Lower lobe of right lung (tissue), 2 donors: Measurements from ENCODE around the gene INO80. TPM values are rescaled to one million over a fixed set of nuclear protein-coding genes. Genes with fewer than 3 reads are reported as not detected.

Source experiments
- ATAC-seq, 2 donors: fragments of 200-7000 bp; cut with Tn5 transposase; one replicate each; pipeline ENCODE4 v1.9.1; 2020 to 2022; ENCODE audit warnings: mild to moderate bottlenecking in 2 of 2, moderate library complexity in 2 of 2
- DNase-seq: peaks from one replicate; pipeline ENCODE4 v3.0.0-alpha.2; 2020
- H3K27ac ChIP-seq: fragments of 200-600 bp; one replicate; pipeline ENCODE4 v1.8.0; 2022
- H3K27me3 ChIP-seq: fragments of 200-600 bp; one replicate; pipeline ENCODE4 v1.8.0; 2022; ENCODE audit warnings: low read depth
- H3K36me3 ChIP-seq: fragments of 200-600 bp; one replicate; pipeline ENCODE4 v1.8.0; 2022; ENCODE audit warnings: mild to moderate bottlenecking
- H3K4me1 ChIP-seq: fragments of 200-600 bp; one replicate; pipeline ENCODE4 v1.8.0; 2022
- H3K4me3 ChIP-seq: fragments of 200-600 bp; one replicate; pipeline ENCODE4 v1.8.0; 2022; ENCODE audit warnings: mild to moderate bottlenecking
- H3K9me3 ChIP-seq: fragments of 200-600 bp; one replicate; pipeline ENCODE4 v1.8.0; 2022
- CTCF ChIP-seq: fragments of 200-600 bp; IDR thresholded peaks from one replicate; pipeline ENCODE4 v1.8.0; 2022; ENCODE audit warnings: antibody characterized with exemption, mild to moderate bottlenecking
- intact Hi-C: fragments of 100-400 bp; cut with DNase I; formaldehyde crosslinking; loops from one replicate; pipeline ENCODE4 v1.11.0; 2022
- total RNA-seq: library from RNA; stranded (reverse); fragmentation: NEBNext Ultra II Directional; extraction: Animal tissue kit (Norgen Biotek cat#: 25700); gene quantifications from one replicate; pipeline ENCODE4 v1.2.1, GENCODE V29; 2021
- donor health status: DM: no; HTN: yes; CAD: no; lungs with severe emphysema.

INO80 gene
- total RNA-seq, 1 donor from 2014 or later: 25.0 TPM

DNA sequence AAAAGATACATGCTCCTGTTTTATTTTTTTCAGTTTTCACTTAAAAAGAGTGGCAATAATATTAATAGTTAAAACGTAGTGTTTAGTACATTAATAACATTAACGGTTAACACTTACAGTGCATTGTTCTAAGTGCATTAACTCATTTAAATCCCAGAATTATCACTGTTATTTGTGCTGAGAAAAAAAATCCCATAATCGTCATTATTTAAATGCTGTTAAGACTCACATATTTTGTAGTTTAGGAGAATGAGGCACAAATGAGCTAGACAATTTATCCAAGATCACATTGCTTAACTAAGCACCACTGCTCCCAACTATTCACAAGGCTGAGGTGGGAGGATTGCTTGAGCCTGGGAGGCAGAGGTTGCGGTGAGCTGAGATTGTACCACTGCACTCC is 127.9 kb downstream of the INO80 start:
- H3K9me3 ChIP-seq: no peaks in the 10 kb centered on the region
- peaks cover 83% of the 10 kb centered on the region for H3K36me3 ChIP-seq
- no peaks in the 10 kb centered on the region for H3K4me1 ChIP-seq
- intact Hi-C loops: no loop called here
- no peaks in the 10 kb centered on the region for H3K27me3 ChIP-seq
- ATAC-seq (no peak), DNase-seq (no peak)
- no peak for TF ChIP-seq CTCF
- H3K27ac ChIP-seq: no peak overlapping the region
- H3K4me3 ChIP-seq: no peak overlapping the region

DNA sequence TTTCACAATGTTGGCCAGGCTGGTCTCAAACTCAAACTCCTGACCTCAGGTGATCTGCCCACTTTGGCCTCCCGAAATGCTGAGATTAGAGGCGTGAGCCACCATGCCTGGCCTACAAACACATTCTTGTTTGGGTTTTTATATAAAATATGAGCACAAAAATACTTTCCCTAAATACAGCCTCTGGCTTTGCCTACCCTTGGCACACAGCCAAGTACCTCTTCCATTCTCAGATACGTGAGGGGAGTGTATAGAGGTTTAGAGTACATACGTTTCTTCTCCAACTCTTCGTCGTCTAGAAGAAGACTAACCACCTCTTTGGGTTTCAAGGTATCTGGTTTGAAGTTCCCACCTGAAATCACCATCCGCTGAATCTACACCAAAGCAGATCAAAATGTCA is 129.3 kb downstream of the INO80 start:
- H3K36me3 ChIP-seq: peaks cover 88% of the 10 kb centered on the region
- DNase-seq (no peak), ATAC-seq (no peak)
- H3K9me3 ChIP-seq: no peaks in the 10 kb centered on the region
- no peaks in the 10 kb centered on the region for H3K27me3 ChIP-seq
- no peaks in the 10 kb centered on the region for H3K4me1 ChIP-seq
- no peak for TF ChIP-seq CTCF
- intact Hi-C loops: no loop called here
- no peak overlapping the region for H3K4me3 ChIP-seq
- H3K27ac ChIP-seq: no peak overlapping the region

DNA sequence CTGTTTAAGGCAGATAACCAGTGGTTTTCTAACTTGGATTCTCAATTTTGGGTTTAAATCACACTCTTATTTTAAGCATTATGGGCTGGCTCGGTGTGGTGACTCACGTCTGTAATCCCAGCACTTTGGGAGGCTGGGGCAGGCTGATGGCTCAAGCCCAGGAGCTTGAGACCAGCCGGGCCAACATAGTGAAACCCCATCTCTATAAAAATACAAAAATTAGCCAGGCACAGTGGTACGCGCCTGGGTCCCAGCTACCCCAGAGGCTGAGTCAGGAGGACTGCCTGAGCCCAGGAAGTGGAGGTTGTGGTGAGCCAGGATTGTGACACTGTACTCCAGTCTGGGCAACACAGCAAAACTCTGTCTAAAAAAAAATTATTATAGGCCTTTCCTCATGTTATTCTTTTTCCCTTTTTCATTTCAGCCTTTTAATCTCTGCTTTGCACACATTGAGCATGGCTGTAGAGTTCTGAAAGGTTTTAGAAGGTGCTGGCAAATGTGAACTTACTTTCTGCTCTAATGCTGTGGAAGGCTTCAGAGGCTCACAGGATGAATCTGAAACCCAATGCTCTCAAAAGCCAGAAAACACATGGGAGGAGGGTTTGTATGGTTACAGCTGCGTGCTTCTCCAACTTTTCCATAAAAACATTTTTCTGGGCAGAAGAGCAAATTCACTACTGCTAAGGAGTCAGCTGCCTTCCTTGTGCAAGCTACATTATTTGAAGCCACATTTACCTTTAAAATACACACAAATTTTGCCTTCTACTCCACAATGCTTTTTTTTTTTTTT is 130.3 kb downstream of the INO80 start:
- Histone ChIP-seq H3K9me3 (no peaks in the 10 kb centered on the region), H3K4me1 (no peaks in the 10 kb centered on the region), H3K4me3 (no peak overlapping the region), H3K27ac (no peak overlapping the region), H3K36me3 (peaks cover 88% of the 10 kb centered on the region), H3K27me3 (no peaks in the 10 kb centered on the region)
- DNase-seq (no peak), ATAC-seq (no peak)
- intact Hi-C loops: no loop called here
- no peak for TF ChIP-seq CTCF

- H3K36me3 ChIP-seq: peaks cover 88% of the 10 kb centered on the region
- DNase-seq (no peak), ATAC-seq (no peak)
- no peak for TF ChIP-seq CTCF
- H3K27me3 ChIP-seq: no peaks in the 10 kb centered on the region
- H3K4me1 ChIP-seq: no peaks in the 10 kb centered on the region
- no peak overlapping the region for H3K27ac ChIP-seq
- intact Hi-C loops: no loop called here
- H3K9me3 ChIP-seq: no peaks in the 10 kb centered on the region
- H3K4me3 ChIP-seq: no peak overlapping the region
These were observed 131.1 kb downstream of the INO80 start for GRCh38 chr15:40984964-40985363.

- H3K4me1 ChIP-seq: no peaks in the 10 kb centered on the region
- ATAC-seq: no peak
- peaks cover 90% of the 10 kb centered on the region for H3K36me3 ChIP-seq
- H3K27ac ChIP-seq: no peak overlapping the region
- TF ChIP-seq CTCF: no peak
- H3K9me3 ChIP-seq: no peaks in the 10 kb centered on the region
- intact Hi-C loops: no loop called here
- H3K27me3 ChIP-seq: no peaks in the 10 kb centered on the region
- DNase-seq: no peak
- H3K4me3 ChIP-seq: no peak overlapping the region
These were observed 131.7 kb downstream of the INO80 start for GRCh38 chr15:40984406-40984805.
